Nephron progenitor cell (in vitro differentiated cells): Measurements from ENCODE around the gene ARHGAP23.
A peak's percentile ranks its signal among the peaks of the same experiment; 100 is the strongest.
"Not testable (repeated sequence)": the region's sequence is repeated elsewhere in the genome, so short reads cannot be mapped to it uniquely, and the experiment has no call there.

ENCODE experiments used
- DNase-seq: peaks from one replicate; pipeline ENCODE4 v3.0.0; 2021
- H3K27ac Mint-ChIP-seq: 2 replicates; pipeline ENCODE4 v1.8.0; 2021; ENCODE audit warnings: mild to moderate bottlenecking, moderate library complexity, mixed read lengths
- H3K27me3 Mint-ChIP-seq: 2 replicates; pipeline ENCODE4 v1.8.0; 2021; ENCODE audit warnings: mild to moderate bottlenecking, low read depth, mixed read lengths; ENCODE audit not compliant: poor library complexity
- H3K36me3 Mint-ChIP-seq: 2 replicates; pipeline ENCODE4 v1.8.0; 2021; ENCODE audit warnings: low read depth, mixed read lengths
- H3K4me1 Mint-ChIP-seq: 2 replicates; pipeline ENCODE4 v1.8.0; 2021; ENCODE audit warnings: mixed read lengths
- H3K4me3 Mint-ChIP-seq: 2 replicates; pipeline ENCODE4 v1.8.0; 2021; ENCODE audit warnings: mild to moderate bottlenecking, moderate library complexity, mixed read lengths
- H3K9me3 Mint-ChIP-seq: 2 replicates; pipeline ENCODE4 v1.8.0; 2021; ENCODE audit warnings: mild to moderate bottlenecking, moderate library complexity, mixed read lengths
- TF ChIP-seq, protein P1 (sequence below): fragments of 200-600 bp; sonication (generic); IDR thresholded peaks from 2 replicates; pipeline ENCODE4 v1.5.0; 2021; ENCODE audit warnings: antibody characterized with exemption

The ARHGAP23 gene

DNA sequence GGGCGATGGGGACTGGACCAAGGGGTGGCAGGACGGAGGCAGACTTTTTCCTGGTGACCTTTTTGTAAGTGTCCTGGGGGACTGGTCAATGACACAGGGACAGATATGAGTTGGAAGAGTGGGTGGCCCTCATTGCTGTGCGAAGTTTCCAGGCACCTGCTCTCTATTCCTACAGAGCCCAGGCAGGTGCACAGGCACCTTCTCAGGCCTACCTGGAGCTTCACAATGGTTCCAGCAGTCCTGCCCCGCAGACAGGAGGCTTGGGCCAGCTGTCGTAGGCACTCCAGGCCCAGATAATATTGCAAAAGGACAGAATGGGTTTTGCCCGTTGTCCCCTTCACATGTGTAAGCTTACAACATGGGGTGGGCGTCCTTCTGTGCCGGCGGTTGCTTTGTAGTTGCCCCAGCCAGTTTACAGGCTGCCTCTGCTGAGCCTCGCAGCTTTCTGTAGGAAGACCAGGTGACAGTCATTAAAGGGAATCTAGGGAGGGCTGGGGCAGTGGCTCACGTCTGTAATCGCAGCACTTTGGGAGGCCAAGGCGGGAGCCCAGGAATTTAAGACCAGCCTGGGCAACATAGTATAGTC lies 84.3 kb downstream of the ARHGAP23 start:
- Mint-ChIP-seq H3K4me1 (peaks cover 37% of the 10 kb centered on the region), H3K4me3 (no peak overlapping the region)
- TF ChIP-seq, protein P1, sequence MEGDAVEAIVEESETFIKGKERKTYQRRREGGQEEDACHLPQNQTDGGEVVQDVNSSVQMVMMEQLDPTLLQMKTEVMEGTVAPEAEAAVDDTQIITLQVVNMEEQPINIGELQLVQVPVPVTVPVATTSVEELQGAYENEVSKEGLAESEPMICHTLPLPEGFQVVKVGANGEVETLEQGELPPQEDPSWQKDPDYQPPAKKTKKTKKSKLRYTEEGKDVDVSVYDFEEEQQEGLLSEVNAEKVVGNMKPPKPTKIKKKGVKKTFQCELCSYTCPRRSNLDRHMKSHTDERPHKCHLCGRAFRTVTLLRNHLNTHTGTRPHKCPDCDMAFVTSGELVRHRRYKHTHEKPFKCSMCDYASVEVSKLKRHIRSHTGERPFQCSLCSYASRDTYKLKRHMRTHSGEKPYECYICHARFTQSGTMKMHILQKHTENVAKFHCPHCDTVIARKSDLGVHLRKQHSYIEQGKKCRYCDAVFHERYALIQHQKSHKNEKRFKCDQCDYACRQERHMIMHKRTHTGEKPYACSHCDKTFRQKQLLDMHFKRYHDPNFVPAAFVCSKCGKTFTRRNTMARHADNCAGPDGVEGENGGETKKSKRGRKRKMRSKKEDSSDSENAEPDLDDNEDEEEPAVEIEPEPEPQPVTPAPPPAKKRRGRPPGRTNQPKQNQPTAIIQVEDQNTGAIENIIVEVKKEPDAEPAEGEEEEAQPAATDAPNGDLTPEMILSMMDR = no peak

DNA sequence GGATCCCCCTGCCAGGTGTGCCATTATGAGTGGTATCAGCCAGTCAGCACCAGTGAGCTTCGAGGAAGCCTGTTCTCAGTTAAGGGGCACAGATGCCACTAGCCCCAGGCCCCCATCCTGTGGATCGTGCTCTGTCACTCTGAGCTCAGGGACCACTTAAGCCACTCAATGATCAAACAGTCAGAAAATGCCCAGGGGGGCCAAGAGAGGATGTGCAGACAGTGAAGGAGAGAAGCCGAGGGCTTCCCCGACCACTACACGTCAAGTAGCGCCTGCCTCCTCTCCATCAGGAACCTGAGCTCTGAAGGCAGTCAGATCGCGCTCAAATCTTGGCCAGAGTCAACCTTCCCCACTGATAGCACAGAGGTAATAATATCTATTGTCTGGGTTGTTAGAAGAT lies 98.3 kb downstream of the ARHGAP23 start:
- not testable (repeated sequence) for DNase-seq, H3K36me3 Mint-ChIP-seq, H3K27ac Mint-ChIP-seq, H3K9me3 Mint-ChIP-seq, H3K4me3 Mint-ChIP-seq
- H3K27me3 Mint-ChIP-seq = peaks cover 27% of the 10 kb centered on the region
- peaks cover 33% of the 10 kb centered on the region for H3K4me1 Mint-ChIP-seq

More for the DNA sequence above, 84.3 kb downstream of the ARHGAP23 start:
- H3K9me3 Mint-ChIP-seq = no peaks in the 10 kb centered on the region
- peaks cover 64% of the 10 kb centered on the region for H3K27me3 Mint-ChIP-seq
- DNase-seq = no peak
- no peak overlapping the region for H3K27ac Mint-ChIP-seq
- H3K36me3 Mint-ChIP-seq = no peaks in the 10 kb centered on the region

DNA sequence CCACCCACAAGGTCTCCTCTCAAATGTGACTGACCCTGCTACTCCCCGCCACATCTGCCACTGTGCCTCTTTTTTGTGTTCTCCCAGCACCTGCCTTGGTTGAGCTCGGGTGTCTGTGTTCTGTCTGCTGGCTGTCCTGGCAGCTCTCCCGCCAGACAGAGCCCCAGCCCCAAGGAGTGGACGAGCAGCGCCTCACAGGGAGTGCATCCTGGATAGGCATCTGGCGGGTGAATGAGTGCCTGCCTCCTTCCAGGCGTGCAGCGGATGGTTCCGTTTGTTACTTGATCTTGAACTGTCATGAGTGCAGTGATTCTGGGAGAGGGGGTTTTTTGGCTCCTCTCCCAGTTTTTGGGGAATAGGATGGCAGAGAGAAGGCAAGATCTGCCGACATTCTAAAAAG lies 99.9 kb downstream of the ARHGAP23 start:
- not testable (repeated sequence) for DNase-seq, H3K9me3 Mint-ChIP-seq, H3K36me3 Mint-ChIP-seq
- Mint-ChIP-seq H3K4me1 (peaks cover 49% of the 10 kb centered on the region), H3K27ac (peak overlapping the region; percentile 7), H3K4me3 (peak overlapping the region; percentile 41), H3K27me3 (peaks cover 32% of the 10 kb centered on the region)

DNA sequence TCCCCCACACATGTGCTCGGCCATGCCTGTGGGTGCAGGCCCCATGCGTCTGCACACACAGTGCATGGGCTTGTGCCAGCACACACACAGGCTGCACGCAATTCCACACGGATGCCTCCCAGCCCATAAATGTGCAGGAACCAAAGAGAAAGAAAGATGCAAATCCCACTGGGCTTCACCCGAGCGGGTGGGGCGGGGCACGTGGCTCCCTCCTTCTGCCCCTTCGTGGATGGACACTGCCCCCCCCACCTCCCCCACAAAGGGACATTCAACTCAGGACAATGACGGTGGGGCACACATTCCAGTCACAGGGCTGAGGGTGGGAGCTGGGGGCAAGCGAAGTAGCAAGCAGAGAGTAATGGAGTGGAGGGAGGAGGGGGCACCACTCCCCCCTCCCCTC lies 102.6 kb downstream of the ARHGAP23 start:
- H3K27ac Mint-ChIP-seq, H3K9me3 Mint-ChIP-seq, H3K36me3 Mint-ChIP-seq, DNase-seq: not testable (repeated sequence)
- peak overlapping the region; percentile 49 for H3K4me3 Mint-ChIP-seq
- H3K27me3 Mint-ChIP-seq = peaks cover 26% of the 10 kb centered on the region
- peaks cover 64% of the 10 kb centered on the region for H3K4me1 Mint-ChIP-seq

DNA sequence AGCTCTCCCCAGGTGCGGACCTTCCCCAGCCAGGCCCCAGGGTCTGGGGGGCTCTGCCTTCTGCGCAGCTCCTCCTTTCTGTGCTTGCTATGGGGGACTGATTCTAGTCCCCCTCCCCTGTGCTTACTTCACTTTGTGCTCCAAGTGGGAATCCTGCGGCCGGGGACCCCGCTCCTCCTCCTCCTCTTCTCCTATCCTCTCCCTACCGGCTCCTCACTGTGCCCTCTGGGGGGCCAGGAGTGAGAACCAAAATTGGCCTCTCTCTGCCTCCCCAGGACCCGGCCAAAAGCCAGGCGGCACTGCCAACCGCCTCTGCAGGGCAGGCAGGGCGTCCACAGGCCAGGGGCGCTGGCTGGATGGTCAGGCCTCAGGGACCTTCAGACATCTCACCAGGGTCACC lies 103.5 kb downstream of the ARHGAP23 start:
- DNase-seq, H3K27ac Mint-ChIP-seq, H3K36me3 Mint-ChIP-seq, H3K9me3 Mint-ChIP-seq: not testable (repeated sequence)
- Mint-ChIP-seq H3K27me3 (peaks cover 27% of the 10 kb centered on the region), H3K4me1 (peaks cover 73% of the 10 kb centered on the region), H3K4me3 (peak overlapping the region; percentile 61)

DNA sequence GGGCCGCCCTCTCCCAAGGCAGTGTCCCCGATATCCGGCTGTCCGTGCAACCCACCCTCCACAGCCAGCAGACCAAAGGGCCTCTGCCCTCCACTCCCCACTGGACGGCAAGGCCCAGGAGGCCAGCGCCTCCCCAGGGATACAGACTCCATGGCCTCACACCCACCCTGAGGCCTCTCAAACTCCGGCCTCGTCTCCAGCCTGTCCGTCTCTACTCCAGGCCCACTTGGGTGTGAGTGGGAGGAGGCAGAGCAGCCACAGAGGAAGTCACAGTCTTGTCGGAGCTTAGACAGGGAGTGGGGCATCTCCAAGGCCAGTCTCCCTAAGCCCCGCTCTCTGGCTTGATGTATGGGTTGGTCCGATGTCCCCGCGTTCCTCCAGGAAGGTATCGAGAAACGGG lies 104.2 kb downstream of the ARHGAP23 start:
- peaks cover 27% of the 10 kb centered on the region for H3K27me3 Mint-ChIP-seq
- H3K4me1 Mint-ChIP-seq = peaks cover 75% of the 10 kb centered on the region
- peak overlapping the region; percentile 61 for H3K4me3 Mint-ChIP-seq
- TF ChIP-seq, protein P1 = no peak
- H3K36me3 Mint-ChIP-seq = no peaks in the 10 kb centered on the region
- H3K27ac Mint-ChIP-seq = peak overlapping the region; percentile 61
- no peaks in the 10 kb centered on the region for H3K9me3 Mint-ChIP-seq
- DNase-seq = no peak

DNA sequence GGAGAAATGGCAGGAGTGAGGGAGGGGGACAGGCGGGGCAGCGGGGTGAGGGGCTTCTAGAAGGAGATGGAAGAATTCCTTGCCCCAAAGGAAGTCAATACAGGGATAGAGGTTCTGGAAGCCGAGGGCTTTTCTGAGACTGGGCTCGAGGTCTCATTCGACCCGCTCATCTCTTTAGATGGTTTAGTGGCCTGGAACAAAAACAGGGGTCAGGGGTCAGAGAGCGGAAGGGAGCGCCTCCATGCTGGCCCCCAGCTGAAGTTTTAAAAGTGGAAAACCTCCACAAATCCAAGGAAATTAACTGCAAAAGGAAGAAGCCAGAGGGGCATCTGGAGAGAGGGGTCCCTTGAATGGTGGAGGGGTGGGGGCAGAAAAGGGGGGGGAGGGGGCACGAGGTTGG lies 105.0 kb downstream of the ARHGAP23 start:
- TF ChIP-seq, protein P1 = no peak
- Mint-ChIP-seq H3K27ac (peak overlapping the region; percentile 92), H3K4me1 (peaks cover 70% of the 10 kb centered on the region), H3K27me3 (peaks cover 22% of the 10 kb centered on the region), H3K36me3 (no peaks in the 10 kb centered on the region), H3K4me3 (peak overlapping the region; percentile 65), H3K9me3 (no peaks in the 10 kb centered on the region)
- no peak for DNase-seq

DNA sequence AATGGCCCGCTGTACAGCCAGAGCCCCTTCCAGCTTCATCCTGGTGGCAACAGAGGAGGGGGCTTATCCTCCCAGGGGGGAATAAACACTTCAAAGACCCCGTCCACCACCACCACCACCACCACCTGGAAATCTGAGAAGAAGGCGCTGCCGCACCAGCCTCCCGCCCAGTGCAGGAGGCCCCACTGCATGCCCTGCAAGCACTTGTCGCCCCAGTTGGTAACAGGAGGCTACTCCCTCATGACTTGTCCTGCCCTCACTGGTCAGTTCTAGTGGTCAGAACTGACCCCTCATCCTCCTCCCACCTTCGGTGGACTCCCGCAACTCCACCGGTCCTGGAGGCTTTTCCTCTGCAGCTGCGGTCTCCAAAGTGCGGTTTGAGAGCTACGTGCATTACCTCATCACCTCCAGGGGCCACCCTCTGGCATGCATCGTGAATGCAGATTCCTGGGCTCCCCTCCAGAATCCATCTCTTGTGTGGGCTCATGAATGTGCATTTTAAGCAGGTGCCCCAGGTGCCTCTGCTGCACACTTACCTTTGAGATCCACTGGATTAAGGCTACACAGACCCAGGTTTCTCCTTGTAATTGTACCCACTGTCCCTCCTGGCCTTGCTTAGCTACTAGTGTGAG lies 105.7 kb downstream of the ARHGAP23 start:
- peaks cover 65% of the 10 kb centered on the region for H3K4me1 Mint-ChIP-seq
- no peaks in the 10 kb centered on the region for H3K9me3 Mint-ChIP-seq
- TF ChIP-seq, protein P1 = no peak
- no peak for DNase-seq
- peaks cover 18% of the 10 kb centered on the region for H3K27me3 Mint-ChIP-seq
- peak overlapping the region; percentile 29 for H3K27ac Mint-ChIP-seq
- no peak overlapping the region for H3K4me3 Mint-ChIP-seq
- H3K36me3 Mint-ChIP-seq = no peaks in the 10 kb centered on the region
